IPS-20b (cell line): Measurements from ENCODE around the gene RALGPS1.

Experiments used
- H3K27ac ChIP-seq: one replicate; pipeline ENCODE4 v1.5.1; 2013; ENCODE audit warnings: low read length
- H3K27me3 ChIP-seq: 2 replicates; pipeline ENCODE4 v1.6.1; 2013; ENCODE audit warnings: mild to moderate bottlenecking, low read length, inconsistent platforms; ENCODE audit not compliant: insufficient read depth
- H3K36me3 ChIP-seq: 2 replicates; pipeline ENCODE4 v1.6.1; 2013; ENCODE audit warnings: low read depth, mild to moderate bottlenecking, inconsistent platforms, low read length, moderate library complexity; ENCODE audit not compliant: insufficient read depth
- H3K4me1 ChIP-seq: 2 replicates; pipeline ENCODE4 v1.6.1; 2013; ENCODE audit warnings: mild to moderate bottlenecking, control low read depth, inconsistent platforms, low read length, moderate library complexity; ENCODE audit not compliant: insufficient read depth
- H3K4me3 ChIP-seq: 2 replicates; pipeline ENCODE4 v1.5.1; 2013; ENCODE audit warnings: mild to moderate bottlenecking, low read length, inconsistent platforms
- H3K9ac ChIP-seq: 2 replicates; pipeline ENCODE4 v1.6.1; 2013; ENCODE audit warnings: low read depth, mild to moderate bottlenecking, inconsistent platforms, low read length, moderate library complexity
- H3K9me3 ChIP-seq: 2 replicates; pipeline ENCODE4 v1.6.1; 2013; ENCODE audit warnings: mild to moderate bottlenecking, low read depth, low read length, inconsistent platforms; ENCODE audit not compliant: insufficient read depth

The RALGPS1 gene

DNA sequence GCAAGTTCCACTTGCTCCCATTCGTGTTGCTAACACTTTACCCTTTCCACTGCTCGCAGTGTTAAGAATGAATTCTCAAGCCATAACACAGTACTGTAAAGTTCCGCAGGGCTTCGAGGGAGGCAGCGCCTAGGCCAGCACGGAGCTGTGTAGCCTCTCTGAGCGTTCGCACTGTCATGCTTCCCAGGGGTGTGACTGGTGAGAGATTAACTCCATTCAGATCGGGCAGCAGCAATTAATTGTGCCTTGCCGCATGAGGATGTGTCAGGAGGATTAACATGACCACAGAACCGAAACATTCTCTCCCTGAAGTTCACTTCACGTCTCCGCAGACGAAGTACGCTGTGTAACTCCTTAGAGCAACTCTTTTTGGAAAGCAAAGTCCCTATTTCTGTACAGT is 30.9 kb upstream of the RALGPS1 start:
- Histone ChIP-seq H3K9me3 (no peaks in the 10 kb centered on the region), H3K4me1 (no peaks in the 10 kb centered on the region; the same call in 1 of the 2 replicates), H3K27ac (no peak overlapping the region), H3K36me3 (peaks cover 33% of the 10 kb centered on the region), H3K4me3 (no peak overlapping the region), H3K27me3 (no peaks in the 10 kb centered on the region), H3K9ac (no peak overlapping the region)

DNA sequence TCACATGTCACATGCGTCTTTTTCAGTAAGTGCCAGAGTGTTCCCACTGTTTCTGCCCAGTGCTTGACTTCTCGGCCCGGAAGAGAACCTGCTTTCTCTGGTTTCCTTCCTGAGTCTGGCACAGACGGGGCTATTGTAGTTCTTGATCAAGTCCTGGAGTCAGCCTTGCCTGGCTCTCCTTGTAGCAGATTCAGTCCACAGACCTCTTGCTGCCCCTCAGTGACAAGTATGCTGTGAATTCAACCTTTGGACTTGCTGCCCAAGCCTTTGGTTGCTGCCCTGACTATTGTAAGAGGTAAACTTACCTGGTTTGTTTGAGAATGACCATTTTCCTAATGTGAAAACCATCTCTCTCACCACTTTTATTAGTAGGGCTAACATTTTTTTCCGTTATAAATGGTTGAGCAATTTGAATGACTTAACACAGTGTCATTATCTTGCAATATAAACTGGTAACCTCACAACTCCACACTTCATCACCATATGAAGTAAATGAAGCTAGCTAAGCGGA is 29.4 kb upstream of the RALGPS1 start:
- Histone ChIP-seq H3K9ac (no peak overlapping the region), H3K27me3 (no peaks in the 10 kb centered on the region), H3K27ac (no peak overlapping the region), H3K9me3 (no peaks in the 10 kb centered on the region), H3K4me3 (no peak overlapping the region), H3K4me1 (no peaks in the 10 kb centered on the region; the same call in 1 of the 2 replicates), H3K36me3 (peaks cover 21% of the 10 kb centered on the region)

- no peak overlapping the region for H3K9ac ChIP-seq
- no peaks in the 10 kb centered on the region for H3K27me3 ChIP-seq
- H3K27ac ChIP-seq = no peak overlapping the region
- H3K4me3 ChIP-seq = no peak overlapping the region
- no peaks in the 10 kb centered on the region; the same call in 1 of the 2 replicates for H3K4me1 ChIP-seq
- peaks cover 12% of the 10 kb centered on the region; the same call in 1 of the 2 replicates for H3K36me3 ChIP-seq
- H3K9me3 ChIP-seq = no peaks in the 10 kb centered on the region
Observed at GRCh38 chr9:126886034-126886822, 28.4 kb upstream of the RALGPS1 start.

- no peaks in the 10 kb centered on the region for H3K9me3 ChIP-seq
- no peak overlapping the region for H3K27ac ChIP-seq
- H3K27me3 ChIP-seq = no peaks in the 10 kb centered on the region
- H3K9ac ChIP-seq = no peak overlapping the region
- H3K36me3 ChIP-seq = peaks cover 7% of the 10 kb centered on the region; the same call in 1 of the 2 replicates
- H3K4me1 ChIP-seq = no peaks in the 10 kb centered on the region; the same call in 1 of the 2 replicates
- H3K4me3 ChIP-seq = no peak overlapping the region
Observed at GRCh38 chr9:126886897-126887296, 27.7 kb upstream of the RALGPS1 start.

- Histone ChIP-seq H3K27ac (no peak overlapping the region), H3K4me3 (no peak overlapping the region), H3K27me3 (no peaks in the 10 kb centered on the region), H3K4me1 (no peaks in the 10 kb centered on the region), H3K36me3 (no peaks in the 10 kb centered on the region), H3K9me3 (no peaks in the 10 kb centered on the region), H3K9ac (no peak overlapping the region)
Observed at GRCh38 chr9:126891676-126892075, 22.9 kb upstream of the RALGPS1 start.

DNA sequence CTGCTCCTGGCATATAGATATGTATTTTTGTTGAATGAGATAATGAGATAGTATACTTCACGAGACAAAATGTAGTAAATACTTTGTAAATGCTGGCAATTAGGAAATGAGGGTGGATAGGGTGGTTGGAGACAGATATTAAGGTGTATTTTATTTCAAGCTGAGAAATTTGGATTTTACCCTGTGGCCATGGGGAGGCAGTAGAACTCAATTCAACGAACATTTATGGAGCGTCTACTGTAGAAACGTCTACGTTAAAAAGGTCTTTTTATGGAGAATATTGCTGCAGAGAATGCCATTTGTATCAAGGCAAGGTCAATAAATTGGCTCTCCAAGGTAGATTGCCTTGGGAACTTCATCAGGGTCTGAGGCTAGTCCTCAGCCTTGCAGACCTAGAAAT is 21.5 kb upstream of the RALGPS1 start:
- H3K27me3 ChIP-seq = no peaks in the 10 kb centered on the region
- no peak overlapping the region for H3K4me3 ChIP-seq
- H3K9ac ChIP-seq = no peak overlapping the region
- no peaks in the 10 kb centered on the region for H3K36me3 ChIP-seq
- no peaks in the 10 kb centered on the region for H3K9me3 ChIP-seq
- H3K4me1 ChIP-seq = no peaks in the 10 kb centered on the region
- no peak overlapping the region for H3K27ac ChIP-seq

- Histone ChIP-seq H3K9ac (no peak overlapping the region), H3K4me3 (no peak overlapping the region), H3K9me3 (no peaks in the 10 kb centered on the region), H3K27ac (no peak overlapping the region), H3K36me3 (no peaks in the 10 kb centered on the region), H3K27me3 (no peaks in the 10 kb centered on the region), H3K4me1 (no peaks in the 10 kb centered on the region)
Observed at GRCh38 chr9:126894052-126894603, 20.5 kb upstream of the RALGPS1 start.

DNA sequence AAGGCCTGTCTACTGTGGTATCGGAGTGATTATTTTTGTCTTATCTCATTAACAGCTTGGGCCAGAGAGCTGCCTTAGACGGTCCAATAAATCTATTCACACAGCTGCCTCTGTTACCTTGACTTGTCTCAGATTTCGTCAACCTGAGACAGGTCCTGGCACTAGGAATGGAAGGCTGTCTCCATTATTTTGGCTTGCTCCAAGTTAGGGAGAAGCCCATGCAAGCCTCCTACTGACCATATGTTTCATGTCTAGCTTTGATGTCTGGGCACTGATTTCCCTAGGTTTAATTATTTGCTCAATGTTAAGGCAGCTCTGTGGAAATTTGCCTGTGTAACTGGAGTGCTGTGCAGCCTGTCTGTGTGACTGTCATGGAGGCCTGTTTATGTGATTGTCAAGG is 12.4 kb upstream of the RALGPS1 start:
- Histone ChIP-seq H3K4me1 (no peaks in the 10 kb centered on the region), H3K4me3 (no peak overlapping the region), H3K9me3 (0 out of 2 replicates have a peak, but pooled peaks cover 3% of the 10 kb centered on the region), H3K27me3 (no peaks in the 10 kb centered on the region), H3K9ac (no peak overlapping the region), H3K36me3 (no peaks in the 10 kb centered on the region), H3K27ac (no peak overlapping the region)

DNA sequence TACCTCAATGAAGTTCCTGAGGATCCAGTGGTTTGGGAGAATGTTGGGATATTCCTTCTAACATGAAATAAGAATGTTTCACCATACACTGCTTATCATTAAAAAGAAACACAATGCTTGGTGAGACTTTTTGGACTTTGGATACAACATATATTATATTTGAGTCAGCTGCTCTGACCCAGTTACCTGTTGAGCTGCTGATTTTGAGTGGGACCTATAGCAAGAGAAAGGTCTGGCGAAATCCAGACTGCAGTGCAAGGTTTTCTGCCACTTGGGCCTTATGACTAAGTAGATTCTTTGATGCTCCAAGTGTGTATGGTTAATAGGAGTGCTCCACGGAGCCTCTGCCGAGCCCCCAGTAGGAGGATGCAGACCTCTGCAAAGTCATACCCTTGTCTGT is 10.0 kb upstream of the RALGPS1 start:
- Histone ChIP-seq H3K27me3 (no peaks in the 10 kb centered on the region), H3K4me3 (no peak overlapping the region), H3K9me3 (0 out of 2 replicates have a peak, but pooled peaks cover 3% of the 10 kb centered on the region), H3K27ac (no peak overlapping the region), H3K36me3 (no peaks in the 10 kb centered on the region), H3K9ac (no peak overlapping the region), H3K4me1 (no peaks in the 10 kb centered on the region)

GRCh38 chr9:126906091-126906490 is 8.5 kb upstream of the RALGPS1 start:
- H3K9me3 ChIP-seq = 0 out of 2 replicates have a peak, but pooled peaks cover 3% of the 10 kb centered on the region
- no peak overlapping the region for H3K4me3 ChIP-seq
- no peak overlapping the region for H3K27ac ChIP-seq
- H3K9ac ChIP-seq = no peak overlapping the region
- H3K36me3 ChIP-seq = no peaks in the 10 kb centered on the region
- no peaks in the 10 kb centered on the region; the same call in 1 of the 2 replicates for H3K27me3 ChIP-seq
- no peaks in the 10 kb centered on the region for H3K4me1 ChIP-seq

DNA sequence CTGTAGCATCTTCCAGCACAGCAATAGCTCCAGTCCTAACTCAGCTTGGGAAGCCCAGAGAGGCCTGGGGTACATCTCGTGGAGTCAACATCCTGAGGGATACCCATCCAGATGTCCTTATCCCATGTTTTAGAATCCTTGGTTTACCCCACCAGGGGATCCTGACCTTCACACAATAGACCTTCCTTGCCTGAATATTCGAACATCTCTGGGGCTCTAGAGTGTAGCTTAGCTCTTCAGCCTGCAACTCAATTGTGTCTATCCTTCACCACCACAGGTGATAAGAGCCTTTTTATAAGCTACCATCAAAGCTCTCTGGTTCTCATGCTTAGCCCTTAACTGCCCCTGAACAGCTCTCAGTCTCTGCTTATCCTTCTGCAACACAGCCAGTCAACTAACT is 7.5 kb upstream of the RALGPS1 start:
- H3K36me3 ChIP-seq = no peaks in the 10 kb centered on the region
- H3K27me3 ChIP-seq = peaks cover 5% of the 10 kb centered on the region
- no peak overlapping the region for H3K9ac ChIP-seq
- no peak overlapping the region for H3K27ac ChIP-seq
- no peak overlapping the region for H3K4me3 ChIP-seq
- H3K4me1 ChIP-seq = no peaks in the 10 kb centered on the region
- H3K9me3 ChIP-seq = no peaks in the 10 kb centered on the region
